D721Med (cell line): ENCODE measurements around the gene KRT80.

ENCODE experiments used
- DNase-seq: peaks from one replicate; pipeline ENCODE4 v3.0.0; 2011; ENCODE audit warnings: low spot score; ENCODE audit not compliant: insufficient read length
- FAIRE-seq: peaks from 2 replicates; lab custom pipeline; 2011; peaks lifted over from hg19 to GRCh38; lab: Jason Lieb, UNC
- CTCF ChIP-seq: IDR thresholded peaks from 2 replicates; pipeline ENCODE4 v1.5.1; 2012; ENCODE audit warnings: mild to moderate bottlenecking, control low read depth; ENCODE audit not compliant: insufficient read depth; ENCODE audit errors: missing control alignments

KRT80 gene

GRCh38 chr12:52146822-52147366 lies 44.9 kb downstream of the KRT80 start:
- DNase-seq (no peak), FAIRE-seq (no peak)
- no peak for TF ChIP-seq CTCF

GRCh38 chr12:52146089-52146821 lies 45.6 kb downstream of the KRT80 start:
- DNase-seq (no peak), FAIRE-seq (no peak)

GRCh38 chr12:52145228-52146088 lies 46.4 kb downstream of the KRT80 start:
- DNase-seq: no peak
- no peak for TF ChIP-seq CTCF
- FAIRE-seq: no peak

More at GRCh38 chr12:52146089-52146821, 45.6 kb downstream of the KRT80 start:
- no peak for TF ChIP-seq CTCF

GRCh38 chr12:52144512-52145227 lies 47.1 kb downstream of the KRT80 start:
- FAIRE-seq (no peak), DNase-seq (no peak)
- TF ChIP-seq CTCF: no peak

GRCh38 chr12:52142431-52142830 lies 49.4 kb downstream of the KRT80 start:
- no peak for TF ChIP-seq CTCF
- FAIRE-seq (no peak), DNase-seq (no peak)

- no peak for TF ChIP-seq CTCF
- no peak for DNase-seq
- no peak for FAIRE-seq
These were observed 49.9 kb downstream of the KRT80 start for GRCh38 chr12:52141875-52142274.
